Activated naive CD8-positive, alpha-beta T cell (primary cell): ENCODE data around the gene WDR33.
A peak's percentile ranks its signal among the peaks of the same experiment; 100 is the strongest.

ENCODE experiments used
- H3K27ac Mint-ChIP-seq: one replicate; pipeline ENCODE4 v1.8.0; 2021; ENCODE audit warnings: mixed read lengths
- H3K27me3 Mint-ChIP-seq: one replicate; pipeline ENCODE4 v1.8.0; 2021; ENCODE audit warnings: mixed read lengths
- H3K36me3 Mint-ChIP-seq: one replicate; pipeline ENCODE4 v1.8.0; 2021; ENCODE audit warnings: mixed read lengths
- H3K4me1 Mint-ChIP-seq: one replicate; pipeline ENCODE4 v1.8.0; 2021; ENCODE audit warnings: low read depth, mixed read lengths
- H3K4me3 Mint-ChIP-seq: one replicate; pipeline ENCODE4 v1.8.0; 2021; ENCODE audit warnings: mild to moderate bottlenecking, mixed read lengths
- H3K9me3 Mint-ChIP-seq: one replicate; pipeline ENCODE4 v1.8.0; 2021; ENCODE audit warnings: low read depth, mixed read lengths

Gene WDR33

DNA sequence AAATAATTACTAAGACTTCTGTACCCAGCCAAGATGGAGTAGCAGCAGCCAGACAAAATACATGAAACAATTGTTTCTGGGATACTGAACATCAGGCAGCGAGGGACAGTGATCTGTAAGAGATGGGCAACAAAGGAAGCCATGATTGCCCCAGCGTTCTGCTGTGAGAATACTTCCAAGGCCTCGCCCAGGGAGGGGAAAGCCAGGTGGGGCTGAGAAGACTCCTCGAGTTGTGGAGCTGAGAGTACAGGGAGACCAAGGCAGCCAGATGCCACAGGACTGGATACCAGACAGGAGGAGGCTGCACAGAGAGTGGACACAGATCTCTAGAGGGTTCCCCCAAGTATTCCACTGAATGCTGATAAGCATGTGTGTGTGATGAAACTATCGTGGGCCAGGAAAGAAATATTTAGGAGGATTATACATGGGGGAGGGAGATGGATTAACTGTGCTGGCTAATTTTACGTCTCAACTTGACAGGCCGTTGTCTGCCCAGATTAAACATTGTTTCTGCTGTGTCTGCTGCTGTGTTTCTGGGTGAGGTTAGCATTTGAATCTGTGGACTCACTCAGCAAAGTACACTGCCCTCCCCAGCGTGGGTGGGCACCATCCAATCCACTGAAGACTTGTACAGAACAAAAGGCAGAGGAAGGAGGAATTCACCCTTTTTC is 125.4 kb downstream of the WDR33 start:
- no peak overlapping the region for H3K4me3 Mint-ChIP-seq
- H3K9me3 Mint-ChIP-seq, result peaks cover 4% of the 10 kb centered on the region
- peaks cover 1% of the 10 kb centered on the region for H3K27me3 Mint-ChIP-seq
- no peak overlapping the region for H3K27ac Mint-ChIP-seq
- H3K36me3 Mint-ChIP-seq, result peaks cover 3% of the 10 kb centered on the region
- peaks cover 2% of the 10 kb centered on the region for H3K4me1 Mint-ChIP-seq

DNA sequence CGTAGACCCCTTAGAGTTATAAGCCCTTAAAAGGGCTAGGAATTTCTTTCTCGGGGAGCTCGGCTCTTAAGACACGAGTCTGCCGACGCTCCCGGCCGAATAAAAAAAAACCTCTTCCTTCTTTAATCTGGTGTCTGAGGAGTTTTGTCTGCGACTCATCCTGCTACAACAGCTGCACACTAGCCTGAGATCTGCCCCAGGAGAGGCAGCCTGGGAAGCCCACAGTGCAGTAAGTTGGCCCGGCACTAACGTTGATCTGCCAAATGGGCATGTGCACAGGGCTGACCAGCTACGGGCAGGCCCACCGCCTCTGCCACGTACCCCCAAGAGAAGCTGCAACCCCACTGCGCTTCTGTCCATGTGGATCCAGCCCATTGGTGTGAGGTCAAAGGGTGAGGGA is 127.2 kb downstream of the WDR33 start:
- H3K27me3 Mint-ChIP-seq, result peaks cover 1% of the 10 kb centered on the region
- H3K9me3 Mint-ChIP-seq, result peaks cover 4% of the 10 kb centered on the region
- H3K4me1 Mint-ChIP-seq, result peaks cover 2% of the 10 kb centered on the region
- H3K27ac Mint-ChIP-seq, result no peak overlapping the region
- H3K36me3 Mint-ChIP-seq, result peaks cover 3% of the 10 kb centered on the region
- H3K4me3 Mint-ChIP-seq, result no peak overlapping the region

DNA sequence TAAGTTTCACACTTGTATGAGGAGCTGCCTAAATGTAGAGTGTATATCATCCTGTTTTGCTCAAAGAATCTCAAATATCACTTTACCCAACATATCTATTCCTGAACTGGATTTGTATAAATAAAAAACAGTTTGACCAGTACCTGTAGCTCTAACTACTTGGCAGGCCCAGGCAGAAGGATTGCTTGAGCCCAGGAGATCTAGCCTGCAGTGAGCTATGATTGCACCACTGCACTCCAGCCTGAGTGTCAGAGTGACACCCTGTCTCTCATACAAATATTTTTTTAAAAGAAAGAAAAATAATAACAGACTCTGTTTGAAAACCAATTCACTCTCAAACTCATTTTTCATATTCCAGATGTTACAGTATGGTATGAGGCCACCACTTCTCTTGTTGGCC is 127.9 kb downstream of the WDR33 start:
- Mint-ChIP-seq H3K27me3 (peaks cover 5% of the 10 kb centered on the region), H3K36me3 (peaks cover 2% of the 10 kb centered on the region), H3K4me3 (no peak overlapping the region), H3K9me3 (peaks cover 3% of the 10 kb centered on the region), H3K4me1 (peaks cover 2% of the 10 kb centered on the region), H3K27ac (no peak overlapping the region)

- Mint-ChIP-seq H3K27ac (no peak overlapping the region), H3K4me3 (no peak overlapping the region), H3K36me3 (no peaks in the 10 kb centered on the region), H3K9me3 (no peaks in the 10 kb centered on the region), H3K4me1 (peaks cover 2% of the 10 kb centered on the region), H3K27me3 (peaks cover 5% of the 10 kb centered on the region)
Observed at GRCh38 chr2:127681976-127682857, 128.8 kb downstream of the WDR33 start.

DNA sequence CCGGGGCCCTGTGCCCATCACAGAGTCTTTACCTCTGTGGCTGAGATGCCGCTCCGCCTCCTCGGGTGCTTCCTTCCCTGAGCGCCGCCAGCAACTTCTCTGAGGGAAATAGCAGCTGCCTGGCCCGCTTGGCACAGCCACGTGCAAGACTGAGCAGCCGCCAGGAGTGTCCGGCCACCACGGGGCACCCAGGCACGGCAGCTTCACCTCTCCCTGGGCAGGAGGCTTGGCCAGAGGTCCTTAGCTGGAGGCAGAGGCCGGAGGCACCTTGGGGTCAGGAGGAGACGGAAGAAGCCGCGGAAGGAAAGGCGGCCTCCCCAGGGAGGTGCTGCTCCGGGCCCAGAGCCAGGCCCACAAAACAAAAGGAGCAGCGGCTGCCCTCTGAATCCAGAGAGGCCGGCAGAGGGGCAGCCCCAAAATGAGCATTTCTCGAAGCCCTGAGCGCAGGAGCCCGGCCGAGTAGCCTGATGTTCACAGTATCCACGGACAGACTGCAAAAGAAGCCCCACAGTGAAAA is 129.6 kb downstream of the WDR33 start:
- Mint-ChIP-seq H3K27ac (no peak overlapping the region), H3K4me1 (peaks cover 3% of the 10 kb centered on the region), H3K9me3 (no peaks in the 10 kb centered on the region), H3K27me3 (peaks cover 8% of the 10 kb centered on the region), H3K4me3 (no peak overlapping the region), H3K36me3 (no peaks in the 10 kb centered on the region)

- Mint-ChIP-seq H3K27ac (no peak overlapping the region), H3K9me3 (no peaks in the 10 kb centered on the region), H3K4me3 (no peak overlapping the region), H3K36me3 (no peaks in the 10 kb centered on the region), H3K27me3 (peaks cover 12% of the 10 kb centered on the region), H3K4me1 (peaks cover 7% of the 10 kb centered on the region)
Observed at GRCh38 chr2:127680706-127681287, 130.2 kb downstream of the WDR33 start.

GRCh38 chr2:127679680-127680361 is 131.2 kb downstream of the WDR33 start:
- H3K4me1 Mint-ChIP-seq, result peaks cover 9% of the 10 kb centered on the region
- no peak overlapping the region for H3K27ac Mint-ChIP-seq
- H3K4me3 Mint-ChIP-seq, result no peak overlapping the region
- H3K9me3 Mint-ChIP-seq, result no peaks in the 10 kb centered on the region
- H3K27me3 Mint-ChIP-seq, result peaks cover 13% of the 10 kb centered on the region
- H3K36me3 Mint-ChIP-seq, result no peaks in the 10 kb centered on the region

GRCh38 chr2:127678991-127679390 is 132.0 kb downstream of the WDR33 start:
- H3K4me3 Mint-ChIP-seq, result no peak overlapping the region
- peaks cover 14% of the 10 kb centered on the region for H3K4me1 Mint-ChIP-seq
- H3K27me3 Mint-ChIP-seq, result peaks cover 13% of the 10 kb centered on the region
- H3K9me3 Mint-ChIP-seq, result no peaks in the 10 kb centered on the region
- H3K27ac Mint-ChIP-seq, result no peak overlapping the region
- no peaks in the 10 kb centered on the region for H3K36me3 Mint-ChIP-seq

DNA sequence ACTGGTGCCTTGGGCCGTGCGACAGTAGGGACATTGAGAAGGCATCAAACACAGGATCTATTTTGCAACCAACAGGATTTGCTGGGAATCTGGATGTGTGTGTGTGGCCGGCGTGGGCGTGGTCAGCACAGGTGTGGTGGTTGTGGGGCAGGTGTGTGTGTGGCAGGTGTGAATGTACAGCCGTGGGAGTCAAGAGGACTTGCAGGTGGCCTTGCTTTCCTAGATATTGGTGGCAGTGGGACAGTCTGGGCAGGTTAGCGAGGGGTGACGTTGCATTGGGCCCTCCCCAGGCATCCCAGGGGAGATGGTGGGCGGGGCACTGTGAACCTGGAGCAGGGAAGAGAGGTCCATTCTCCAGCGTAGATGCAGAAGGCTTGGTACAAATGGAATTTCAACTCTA is 132.4 kb downstream of the WDR33 start:
- no peak overlapping the region for H3K27ac Mint-ChIP-seq
- H3K4me3 Mint-ChIP-seq, result no peak overlapping the region
- H3K4me1 Mint-ChIP-seq, result peaks cover 14% of the 10 kb centered on the region
- H3K27me3 Mint-ChIP-seq, result peaks cover 15% of the 10 kb centered on the region
- no peaks in the 10 kb centered on the region for H3K9me3 Mint-ChIP-seq
- H3K36me3 Mint-ChIP-seq, result no peaks in the 10 kb centered on the region

- H3K4me3 Mint-ChIP-seq, result peak overlapping the region; percentile 58
- no peak overlapping the region for H3K27ac Mint-ChIP-seq
- peaks cover 11% of the 10 kb centered on the region for H3K4me1 Mint-ChIP-seq
- no peaks in the 10 kb centered on the region for H3K36me3 Mint-ChIP-seq
- H3K27me3 Mint-ChIP-seq, result peaks cover 22% of the 10 kb centered on the region
- no peaks in the 10 kb centered on the region for H3K9me3 Mint-ChIP-seq
Observed at GRCh38 chr2:127676906-127677305, 134.1 kb downstream of the WDR33 start.

DNA sequence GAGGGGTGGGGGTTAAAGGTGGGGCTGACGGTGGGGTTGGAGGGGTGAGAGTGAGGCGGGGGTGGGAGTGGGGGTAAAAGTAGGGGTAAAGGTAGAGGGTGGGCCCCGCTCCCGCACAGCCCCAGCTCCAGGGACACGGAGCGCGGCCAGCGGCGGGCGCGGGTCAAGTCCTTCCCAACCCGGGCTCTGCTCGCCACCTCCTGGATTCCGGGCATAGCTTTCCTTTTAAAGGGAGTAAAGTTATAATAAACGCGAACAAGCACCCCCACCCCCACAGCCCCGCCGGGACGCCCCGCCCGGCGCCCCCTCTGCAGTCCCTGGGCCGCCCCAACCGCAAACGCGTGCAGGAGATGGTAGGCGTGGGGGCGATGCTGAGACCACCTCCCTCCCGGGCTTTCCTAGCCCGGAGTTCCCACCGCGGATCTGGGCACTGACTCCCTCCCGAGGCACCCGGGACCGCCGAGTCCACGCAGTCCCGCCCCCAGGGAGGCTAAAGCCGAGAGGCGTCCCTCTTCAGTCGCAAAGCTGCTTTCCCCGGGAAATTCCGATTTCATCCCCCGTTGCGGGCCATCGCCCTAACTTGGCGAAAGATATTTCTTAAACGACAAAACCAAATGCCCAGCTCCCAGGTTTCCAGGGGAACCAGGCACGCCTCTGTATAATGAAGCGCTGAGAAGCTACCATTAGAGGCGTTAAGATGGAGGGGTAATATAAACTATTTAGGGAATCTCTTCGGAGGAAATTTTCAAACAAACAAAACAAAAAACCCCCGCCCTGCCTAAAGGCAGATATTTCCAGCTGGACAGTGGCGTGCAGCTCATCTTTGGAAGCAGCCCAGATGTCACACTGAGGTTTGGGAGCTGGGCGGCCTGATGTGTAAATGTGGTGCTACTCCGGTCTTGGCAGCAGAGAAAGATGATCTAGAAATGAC is 135.4 kb downstream of the WDR33 start, which contains the start of gene LIMS2:
LIMS2 (minus strand) TSS at position 200 of the 931 bp plus-strand sequence. CDS start 506 bp downstream, outside the sequence.
- Mint-ChIP-seq H3K4me3 (peak within 1 kb of the TSS; percentile 84), H3K36me3 (no peaks in the 10 kb centered on the region), H3K9me3 (no peaks in the 10 kb centered on the region), H3K27me3 (peaks cover 25% of the 10 kb centered on the region), H3K4me1 (peaks cover 11% of the 10 kb centered on the region), H3K27ac (peak within 1 kb of the TSS; percentile 50)

GRCh38 chr2:127674241-127675209 is 136.4 kb downstream of the WDR33 start:
- H3K9me3 Mint-ChIP-seq, result no peaks in the 10 kb centered on the region

More at GRCh38 chr2:127674241-127675209, 136.4 kb downstream of the WDR33 start:
- Mint-ChIP-seq H3K27me3 (peaks cover 34% of the 10 kb centered on the region), H3K4me1 (peaks cover 11% of the 10 kb centered on the region), H3K4me3 (peak overlapping the region; percentile 83), H3K27ac (no peak overlapping the region), H3K36me3 (no peaks in the 10 kb centered on the region)
